ENCODE results near the gene EML1. TPM values are rescaled to one million over a fixed set of nuclear protein-coding genes. Genes with fewer than 3 reads are reported as not detected.

EML1 gene
- polyA plus RNA-seq, 2 donors = 3.1 to 4.4 TPM

DNA sequence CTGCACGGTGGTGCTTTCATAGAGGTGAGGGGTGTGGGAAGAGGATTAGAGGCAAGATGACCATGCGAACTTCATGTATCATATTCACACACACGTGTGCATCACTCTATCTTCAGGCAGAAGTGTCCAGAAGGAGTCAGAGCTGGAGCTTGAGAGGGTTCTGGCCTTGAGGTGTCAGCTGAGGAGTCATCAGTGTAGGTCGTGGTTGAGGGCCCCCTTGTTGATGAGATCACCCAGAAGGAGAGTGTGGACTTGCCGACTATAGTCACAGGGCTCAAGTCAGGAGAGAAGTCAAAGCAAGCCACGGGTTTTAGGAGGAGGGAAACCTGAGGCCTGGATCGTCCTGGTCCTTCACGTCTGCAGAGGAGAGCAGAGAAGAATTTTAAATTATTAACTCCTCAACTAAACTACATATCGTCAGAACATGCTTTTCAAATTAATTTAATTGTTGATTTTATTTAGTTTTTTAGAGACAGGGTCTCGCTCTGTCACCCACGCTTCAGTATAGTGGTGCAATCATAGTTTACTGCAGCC, 25.4 kb downstream of the EML1 start:
- 84 to 89% methylated on average over 11 of the region's 11 CpGs for WGBS, 2 donors

DNA sequence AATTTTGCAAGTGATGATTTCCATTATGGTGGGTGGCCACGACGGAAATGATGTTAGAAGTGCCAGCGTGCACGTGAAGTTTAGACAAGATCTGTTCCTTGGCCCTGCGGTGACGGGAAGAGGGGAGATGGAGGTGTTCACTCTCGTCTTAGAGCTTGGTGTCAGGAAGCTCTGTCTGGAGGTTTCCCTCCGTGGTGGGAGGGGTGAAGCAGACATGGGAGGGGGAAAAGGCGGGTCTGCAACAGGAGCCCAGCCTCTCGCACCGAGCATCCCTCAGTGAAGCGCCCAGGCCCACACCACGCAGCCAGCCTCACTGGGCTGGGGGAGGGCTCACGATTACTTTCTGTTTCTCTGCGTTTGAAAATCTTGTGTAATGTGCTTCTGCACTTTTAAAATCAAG, 26.3 kb downstream of the EML1 start:
- Histone ChIP-seq H3K27me3 (ENCODE audit: control insufficient read depth in 1 of 2, insufficient read depth in 2 of 2, low read length in 2 of 2) (no peaks in the 10 kb centered on the region), H3K36me3 (ENCODE audit: control insufficient read depth in 2 of 2, insufficient read depth in 2 of 2, low read length in 1 of 2) (no peaks in the 10 kb centered on the region), H3K4me3 (ENCODE audit: low read depth in 1 of 2, low read length in 2 of 2) (no peak overlapping the region), H3K4me1 (ENCODE audit: control insufficient read depth in 2 of 2, insufficient read depth in 2 of 2, low read length in 1 of 2) (peaks cover 2% of the 10 kb centered on the region in 2 donors), H3K27ac (ENCODE audit: low read depth in 2 of 2, low read length in 1 of 2) (no peak overlapping the region), H3K9me3 (ENCODE audit: control insufficient read depth in 2 of 2, insufficient read depth in 1 of 2, low read depth in 1 of 2, low read length in 1 of 2) (no peaks in the 10 kb centered on the region)
- 65 to 75% methylated on average over 15 of the region's 15 CpGs for whole genome bisulfite sequencing, 2 donors

More for the DNA sequence above, 25.4 kb downstream of the EML1 start:
- no peaks in the 10 kb centered on the region for H3K27me3 ChIP-seq (ENCODE audit: control insufficient read depth in 1 of 2, insufficient read depth in 2 of 2, low read length in 2 of 2)
- peaks cover 2% of the 10 kb centered on the region in 2 donors for H3K4me1 ChIP-seq (ENCODE audit: control insufficient read depth in 2 of 2, insufficient read depth in 2 of 2, low read length in 1 of 2)
- H3K36me3 ChIP-seq (ENCODE audit: control insufficient read depth in 2 of 2, insufficient read depth in 2 of 2, low read length in 1 of 2) = no peaks in the 10 kb centered on the region
- no peaks in the 10 kb centered on the region for H3K9me3 ChIP-seq (ENCODE audit: control insufficient read depth in 2 of 2, insufficient read depth in 1 of 2, low read depth in 1 of 2, low read length in 1 of 2)
- no peak overlapping the region for H3K27ac ChIP-seq (ENCODE audit: low read depth in 2 of 2, low read length in 1 of 2)
- H3K4me3 ChIP-seq (ENCODE audit: low read depth in 1 of 2, low read length in 2 of 2) = no peak overlapping the region

DNA sequence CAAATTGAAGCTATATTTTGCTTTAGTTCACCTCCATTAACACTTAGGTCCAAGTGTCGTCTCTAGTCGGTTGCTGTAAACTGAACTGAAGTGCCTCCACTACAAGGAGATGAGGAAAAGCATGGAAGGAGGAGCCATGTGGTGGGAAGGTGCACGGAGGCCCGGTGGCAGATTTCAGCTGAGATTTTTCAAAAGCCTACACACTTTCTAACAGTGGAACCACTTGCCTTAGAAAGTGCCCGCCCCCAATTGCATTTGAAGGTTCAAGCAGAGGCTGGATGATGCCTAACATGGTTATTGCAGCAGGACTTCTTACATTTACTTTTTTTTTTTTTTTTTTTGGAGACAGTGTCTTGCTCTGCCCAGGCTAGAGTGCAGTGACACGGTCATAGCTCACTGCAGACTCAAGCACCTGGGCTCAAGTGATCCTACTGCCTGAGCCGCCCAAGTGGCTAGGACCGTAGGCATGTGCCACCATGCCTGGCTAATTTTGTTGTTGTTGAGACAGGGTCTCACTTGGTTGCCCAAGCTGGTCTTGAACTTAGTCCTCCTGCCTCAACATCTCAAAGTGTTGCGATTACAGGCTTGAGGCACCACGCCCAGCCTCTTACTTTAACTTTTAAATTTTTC, 27.6 kb downstream of the EML1 start:
- Histone ChIP-seq H3K4me3 (ENCODE audit: low read depth in 1 of 2, low read length in 2 of 2) (no peak overlapping the region), H3K27ac (ENCODE audit: low read depth in 2 of 2, low read length in 1 of 2) (no peak overlapping the region), H3K36me3 (ENCODE audit: control insufficient read depth in 2 of 2, insufficient read depth in 2 of 2, low read length in 1 of 2) (no peaks in the 10 kb centered on the region), H3K27me3 (ENCODE audit: control insufficient read depth in 1 of 2, insufficient read depth in 2 of 2, low read length in 2 of 2) (no peaks in the 10 kb centered on the region), H3K4me1 (ENCODE audit: control insufficient read depth in 2 of 2, insufficient read depth in 2 of 2, low read length in 1 of 2) (peaks cover 2% of the 10 kb centered on the region in 2 donors), H3K9me3 (ENCODE audit: control insufficient read depth in 2 of 2, insufficient read depth in 1 of 2, low read depth in 1 of 2, low read length in 1 of 2) (no peaks in the 10 kb centered on the region)
- 90 to 91% methylated on average over 10 of the region's 10 CpGs for WGBS, 2 donors

DNA sequence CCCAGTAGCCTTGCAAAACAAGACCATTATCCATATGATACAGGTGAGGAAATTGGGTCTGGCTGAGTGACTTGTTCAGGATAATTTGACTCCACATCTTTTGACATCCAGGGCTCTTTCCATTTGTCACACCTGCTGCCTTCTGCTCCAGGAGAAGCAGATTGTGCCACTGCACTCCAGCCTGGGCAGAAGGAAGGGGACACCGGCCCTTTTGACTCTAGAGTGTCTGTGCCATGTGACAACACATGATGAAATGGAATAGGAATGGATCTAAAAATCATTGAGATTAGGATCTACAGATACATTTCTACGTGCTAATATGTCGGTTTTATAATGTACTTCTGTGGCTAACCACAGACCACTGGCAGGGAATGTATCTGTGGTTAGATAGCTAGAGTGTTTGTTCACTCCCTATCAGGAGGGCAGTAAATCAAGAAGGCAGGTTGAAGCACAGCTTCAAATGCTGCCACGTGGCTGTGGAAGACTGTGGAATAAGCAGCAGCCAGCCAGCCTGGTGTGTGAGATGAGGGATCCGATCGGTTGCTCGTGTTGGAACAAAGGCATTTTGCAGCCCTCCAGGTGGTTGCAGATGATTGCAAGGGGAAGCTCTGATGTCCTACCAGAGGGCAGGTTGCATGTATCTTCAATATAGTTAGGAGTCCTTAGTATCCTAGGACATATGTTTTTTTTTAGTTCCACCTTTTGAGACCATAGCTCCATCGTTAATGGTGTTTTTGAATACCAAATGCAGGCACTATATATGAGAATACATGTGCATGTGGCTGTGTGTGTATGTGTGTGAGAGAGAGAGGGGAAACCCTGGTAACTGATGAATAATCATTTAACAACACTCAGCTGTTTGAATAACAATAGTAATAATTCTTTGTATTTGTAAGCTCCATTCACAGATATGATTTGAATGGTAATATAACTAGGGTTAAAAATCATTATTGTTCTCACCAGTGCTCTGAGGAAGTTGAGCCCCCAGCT, 28.6 kb downstream of the EML1 start:
- 50 to 58% methylated on average over 8 of the region's 8 CpGs for WGBS, 2 donors
- Histone ChIP-seq H3K27me3 (ENCODE audit: control insufficient read depth in 1 of 2, insufficient read depth in 2 of 2, low read length in 2 of 2) (no peaks in the 10 kb centered on the region), H3K4me3 (ENCODE audit: low read depth in 1 of 2, low read length in 2 of 2) (no peak overlapping the region), H3K36me3 (ENCODE audit: control insufficient read depth in 2 of 2, insufficient read depth in 2 of 2, low read length in 1 of 2) (no peaks in the 10 kb centered on the region), H3K9me3 (ENCODE audit: control insufficient read depth in 2 of 2, insufficient read depth in 1 of 2, low read depth in 1 of 2, low read length in 1 of 2) (no peaks in the 10 kb centered on the region), H3K27ac (ENCODE audit: low read depth in 2 of 2, low read length in 1 of 2) (no peak overlapping the region), H3K4me1 (ENCODE audit: control insufficient read depth in 2 of 2, insufficient read depth in 2 of 2, low read length in 1 of 2) (peaks cover 2% of the 10 kb centered on the region in 2 donors)

DNA sequence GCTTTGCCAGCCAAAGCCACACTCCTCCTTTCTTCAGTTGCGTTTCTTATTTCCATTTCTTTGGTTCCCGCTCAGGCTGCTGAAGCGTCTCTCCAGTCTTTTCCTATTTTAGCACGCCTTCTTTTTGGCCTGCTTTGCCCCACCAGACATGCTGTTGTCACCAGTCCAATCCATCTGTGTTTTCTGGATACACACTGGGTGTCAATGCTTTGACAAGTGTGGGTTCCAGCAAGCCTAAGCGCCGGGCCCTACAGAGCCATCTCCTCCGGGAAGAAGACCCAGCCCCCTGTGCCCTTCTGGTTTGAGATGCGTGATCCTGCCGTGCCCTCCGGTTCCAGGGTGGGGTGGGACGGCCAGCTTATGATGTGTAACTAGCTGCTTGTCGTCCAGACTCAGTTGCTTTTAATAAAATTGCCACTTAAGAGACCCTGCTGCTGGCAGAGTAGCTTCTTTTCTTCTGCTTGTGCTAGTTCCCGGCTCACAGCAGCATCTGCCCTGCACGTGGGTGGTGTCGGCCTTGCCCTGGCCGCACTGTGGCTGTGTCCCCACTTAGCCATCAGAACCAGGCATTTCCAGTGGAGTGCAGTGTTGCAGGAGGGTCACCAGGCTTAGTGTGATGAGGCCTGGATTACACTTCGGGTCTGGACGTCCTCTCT, 29.7 kb downstream of the EML1 start:
- WGBS, 2 donors = 76 to 81% methylated on average over 18 of the region's 18 CpGs
- Histone ChIP-seq H3K4me1 (ENCODE audit: control insufficient read depth in 2 of 2, insufficient read depth in 2 of 2, low read length in 1 of 2) (peaks cover 2% of the 10 kb centered on the region in 2 donors), H3K36me3 (ENCODE audit: control insufficient read depth in 2 of 2, insufficient read depth in 2 of 2, low read length in 1 of 2) (no peaks in the 10 kb centered on the region), H3K27ac (ENCODE audit: low read depth in 2 of 2, low read length in 1 of 2) (no peak overlapping the region), H3K27me3 (ENCODE audit: control insufficient read depth in 1 of 2, insufficient read depth in 2 of 2, low read length in 2 of 2) (no peaks in the 10 kb centered on the region), H3K9me3 (ENCODE audit: control insufficient read depth in 2 of 2, insufficient read depth in 1 of 2, low read depth in 1 of 2, low read length in 1 of 2) (no peaks in the 10 kb centered on the region), H3K4me3 (ENCODE audit: low read depth in 1 of 2, low read length in 2 of 2) (no peak overlapping the region)

DNA sequence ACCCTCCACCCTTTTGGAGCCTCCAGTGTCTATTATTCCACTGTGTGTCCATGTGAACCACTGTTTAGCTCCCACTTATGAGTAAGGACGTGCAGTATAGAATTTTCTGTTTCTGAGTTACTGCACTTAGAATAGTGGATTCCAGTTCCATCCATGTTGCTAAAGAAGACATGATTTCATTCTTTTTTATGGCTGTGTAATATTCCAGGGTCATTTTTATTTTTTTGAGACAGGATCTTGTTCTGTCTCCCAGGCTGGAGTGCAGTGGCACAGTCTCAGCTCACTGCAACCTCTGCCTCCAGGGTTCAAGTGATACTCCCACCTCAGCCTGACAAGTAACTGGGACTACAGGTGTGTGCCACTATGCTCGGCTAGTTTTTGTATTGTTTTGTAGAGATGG, 31.6 kb downstream of the EML1 start:
- Histone ChIP-seq H3K4me1 (ENCODE audit: control insufficient read depth in 2 of 2, insufficient read depth in 2 of 2, low read length in 1 of 2) (peaks cover 0 to 2% of the 10 kb centered on the region in 2 donors), H3K4me3 (ENCODE audit: low read depth in 1 of 2, low read length in 2 of 2) (no peak overlapping the region), H3K27me3 (ENCODE audit: control insufficient read depth in 1 of 2, insufficient read depth in 2 of 2, low read length in 2 of 2) (no peaks in the 10 kb centered on the region), H3K9me3 (ENCODE audit: control insufficient read depth in 2 of 2, insufficient read depth in 1 of 2, low read depth in 1 of 2, low read length in 1 of 2) (no peaks in the 10 kb centered on the region), H3K27ac (ENCODE audit: low read depth in 2 of 2, low read length in 1 of 2) (no peak overlapping the region), H3K36me3 (ENCODE audit: control insufficient read depth in 2 of 2, insufficient read depth in 2 of 2, low read length in 1 of 2) (no peaks in the 10 kb centered on the region)
- WGBS, 2 donors = 90 to 94% methylated on average over 2 of the region's 2 CpGs

DNA sequence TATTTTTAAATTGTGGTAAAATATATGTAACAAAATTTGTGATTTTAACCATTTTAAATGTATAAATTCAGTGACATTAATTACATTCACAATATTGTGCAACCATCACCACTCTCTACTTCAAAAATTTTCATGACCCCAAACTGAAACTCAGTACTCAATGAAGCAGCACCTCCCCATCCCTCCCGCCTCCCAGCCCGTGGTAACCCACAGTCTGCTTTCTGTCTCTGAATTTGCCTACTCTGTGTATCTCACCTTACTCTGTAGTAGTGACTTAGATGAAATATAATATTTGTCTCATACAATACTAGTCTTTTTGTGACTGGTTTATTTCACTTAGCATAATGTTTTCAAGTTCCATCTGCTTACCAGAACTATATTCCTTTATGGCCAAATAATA, 36.2 kb downstream of the EML1 start:
- WGBS, 2 donors = 81 to 87% methylated on average over 2 of the region's 2 CpGs
- no peaks in the 10 kb centered on the region for H3K36me3 ChIP-seq (ENCODE audit: control insufficient read depth in 2 of 2, insufficient read depth in 2 of 2, low read length in 1 of 2)
- H3K27me3 ChIP-seq (ENCODE audit: control insufficient read depth in 1 of 2, insufficient read depth in 2 of 2, low read length in 2 of 2) = no peaks in the 10 kb centered on the region
- H3K27ac ChIP-seq (ENCODE audit: low read depth in 2 of 2, low read length in 1 of 2) = no peak overlapping the region
- no peaks in the 10 kb centered on the region for H3K4me1 ChIP-seq (ENCODE audit: control insufficient read depth in 2 of 2, insufficient read depth in 2 of 2, low read length in 1 of 2)
- no peaks in the 10 kb centered on the region for H3K9me3 ChIP-seq (ENCODE audit: control insufficient read depth in 2 of 2, insufficient read depth in 1 of 2, low read depth in 1 of 2, low read length in 1 of 2)
- no peak overlapping the region for H3K4me3 ChIP-seq (ENCODE audit: low read depth in 1 of 2, low read length in 2 of 2)

DNA sequence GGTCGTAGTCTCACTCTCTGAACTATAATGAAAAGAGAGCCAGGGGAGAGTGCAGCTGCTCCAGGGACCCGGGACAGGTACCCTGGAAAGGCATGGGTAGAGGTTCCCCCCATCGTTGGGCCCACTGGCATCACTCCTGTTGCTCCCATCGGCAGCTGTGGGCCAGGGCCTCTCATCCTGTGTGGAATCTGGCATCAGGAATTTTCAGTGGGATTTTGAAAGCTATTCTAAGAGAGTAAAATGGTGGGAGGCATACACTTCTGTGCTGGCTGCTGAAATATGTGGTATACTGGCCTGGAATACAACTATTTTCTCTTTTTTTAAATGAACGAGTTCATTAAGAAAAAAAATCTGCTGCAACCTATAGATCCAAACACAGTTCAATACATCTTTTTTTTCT, 38.1 kb downstream of the EML1 start:
- whole genome bisulfite sequencing, 2 donors = 80 to 85% methylated on average over 5 of the region's 5 CpGs
- no peak overlapping the region for H3K27ac ChIP-seq (ENCODE audit: low read depth in 2 of 2, low read length in 1 of 2)
- no peak overlapping the region for H3K4me3 ChIP-seq (ENCODE audit: low read depth in 1 of 2, low read length in 2 of 2)
- H3K4me1 ChIP-seq (ENCODE audit: control insufficient read depth in 2 of 2, insufficient read depth in 2 of 2, low read length in 1 of 2) = no peaks in the 10 kb centered on the region
- no peaks in the 10 kb centered on the region for H3K36me3 ChIP-seq (ENCODE audit: control insufficient read depth in 2 of 2, insufficient read depth in 2 of 2, low read length in 1 of 2)
- H3K27me3 ChIP-seq (ENCODE audit: control insufficient read depth in 1 of 2, insufficient read depth in 2 of 2, low read length in 2 of 2) = no peaks in the 10 kb centered on the region
- no peaks in the 10 kb centered on the region for H3K9me3 ChIP-seq (ENCODE audit: control insufficient read depth in 2 of 2, insufficient read depth in 1 of 2, low read depth in 1 of 2, low read length in 1 of 2)

DNA sequence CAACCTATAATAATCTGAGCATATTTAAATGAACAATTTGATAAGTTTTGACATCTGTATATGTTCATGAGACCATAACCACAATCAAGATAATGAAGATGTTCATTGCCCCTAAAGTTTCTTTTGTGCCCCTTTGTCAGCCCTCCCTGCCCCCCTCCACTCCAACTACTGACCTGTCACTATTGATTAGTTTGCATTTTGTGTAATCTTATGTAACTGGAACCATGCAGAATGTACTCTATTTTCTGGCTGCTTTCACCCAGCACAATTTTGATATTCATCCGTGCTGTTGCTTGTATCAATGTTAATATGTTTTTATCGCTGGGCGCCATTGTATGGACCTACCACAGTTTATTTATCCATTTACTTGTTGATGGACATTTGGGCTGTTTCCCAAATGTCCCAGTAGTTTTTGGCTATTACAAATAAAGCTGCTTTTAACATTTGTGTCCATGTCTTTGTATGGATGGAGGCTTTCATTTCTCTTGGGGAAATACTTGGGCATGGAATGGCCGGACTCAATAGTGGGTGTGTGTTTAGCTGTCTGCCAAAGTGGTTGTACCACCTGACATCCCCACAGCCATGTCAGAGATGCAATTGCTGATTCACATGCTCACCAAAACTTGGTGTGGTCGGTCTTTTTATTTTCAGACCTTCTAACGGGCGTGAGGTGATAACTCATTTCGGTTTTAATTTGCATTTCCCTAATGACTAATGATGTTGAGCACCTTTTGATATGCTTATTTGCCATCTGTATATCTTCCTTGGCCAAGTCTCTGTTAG, 38.9 kb downstream of the EML1 start:
- no peak overlapping the region for H3K4me3 ChIP-seq (ENCODE audit: low read depth in 1 of 2, low read length in 2 of 2)
- no peaks in the 10 kb centered on the region for H3K4me1 ChIP-seq (ENCODE audit: control insufficient read depth in 2 of 2, insufficient read depth in 2 of 2, low read length in 1 of 2)
- no peaks in the 10 kb centered on the region for H3K27me3 ChIP-seq (ENCODE audit: control insufficient read depth in 1 of 2, insufficient read depth in 2 of 2, low read length in 2 of 2)
- no peaks in the 10 kb centered on the region for H3K9me3 ChIP-seq (ENCODE audit: control insufficient read depth in 2 of 2, insufficient read depth in 1 of 2, low read depth in 1 of 2, low read length in 1 of 2)
- no peaks in the 10 kb centered on the region for H3K36me3 ChIP-seq (ENCODE audit: control insufficient read depth in 2 of 2, insufficient read depth in 2 of 2, low read length in 1 of 2)
- H3K27ac ChIP-seq (ENCODE audit: low read depth in 2 of 2, low read length in 1 of 2) = no peak overlapping the region
- WGBS, 2 donors = 82 to 87% methylated on average over 8 of the region's 8 CpGs
